ENCODE data around the gene ZNF491. TPM values are rescaled to one million over a fixed set of nuclear protein-coding genes. Genes with fewer than 3 reads are reported as not detected.
"Not testable (repeated sequence)": the region's sequence is repeated elsewhere in the genome, so short reads cannot be mapped to it uniquely, and the experiment has no call there.

ZNF491 gene
- total RNA-seq: 12.9 TPM

- DNase-seq: peak; percentile 88
These were observed at the start of gene ZNF491 for GRCh38 chr19:11798391-11799330. ZNF491 (plus strand) TSS chr19:11798523; CDS start chr19:11805954, 7,431 bp downstream.

- no peak for DNase-seq
These were observed 48.6 kb upstream of the ZNF491 start for GRCh38 chr19:11749751-11750150.

DNA sequence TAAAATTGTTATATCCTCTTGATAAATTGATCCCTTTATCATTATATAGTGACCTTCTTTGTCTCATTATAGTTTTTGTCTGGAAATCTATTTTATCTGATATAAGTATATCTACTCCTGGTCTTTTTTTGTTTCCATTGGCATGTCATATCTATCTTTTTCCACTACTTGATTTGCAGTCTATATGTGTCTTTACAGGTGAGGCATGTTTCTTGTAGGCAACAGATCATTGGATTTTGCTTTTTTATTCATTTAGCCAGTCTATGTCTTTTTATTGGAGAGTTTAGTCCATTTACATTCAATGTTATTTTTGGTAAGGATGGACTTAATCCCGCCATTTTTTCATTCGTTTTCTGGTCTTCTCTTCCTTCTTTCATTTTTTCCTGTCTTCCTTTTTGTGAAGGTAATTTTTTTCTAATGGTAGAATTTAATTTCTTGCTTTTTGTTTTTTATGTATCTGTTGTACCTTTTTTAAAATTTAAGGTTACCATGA is 46.0 kb upstream of the ZNF491 start:
- DNase-seq: no peak

- DNase-seq: no peak
These were observed 43.7 kb upstream of the ZNF491 start for GRCh38 chr19:11754663-11755062.

DNA sequence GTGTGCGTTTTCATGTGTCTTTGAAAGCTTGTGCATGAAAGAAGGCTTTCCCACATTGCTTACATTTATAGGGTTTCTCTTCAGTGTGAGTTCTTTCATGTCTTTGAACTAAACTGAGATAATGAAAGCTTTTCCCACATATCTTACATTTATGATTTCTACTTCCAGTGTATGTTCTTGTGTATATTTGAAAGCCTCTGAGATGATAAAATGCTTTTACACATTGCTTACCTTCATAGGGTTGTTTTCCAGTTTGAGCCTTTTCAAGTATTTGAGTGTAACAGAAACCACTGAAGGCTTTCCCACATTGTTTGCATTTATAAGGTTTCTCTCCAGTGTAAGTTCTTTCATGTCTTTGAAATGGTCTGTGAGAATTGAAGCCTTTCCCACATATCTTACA is 41.4 kb upstream of the ZNF491 start:
- no peak for DNase-seq

GRCh38 chr19:11759805-11760204 is 38.5 kb upstream of the ZNF491 start:
- no peak for DNase-seq

GRCh38 chr19:11763117-11763516 is 35.2 kb upstream of the ZNF491 start:
- DNase-seq: no peak

DNA sequence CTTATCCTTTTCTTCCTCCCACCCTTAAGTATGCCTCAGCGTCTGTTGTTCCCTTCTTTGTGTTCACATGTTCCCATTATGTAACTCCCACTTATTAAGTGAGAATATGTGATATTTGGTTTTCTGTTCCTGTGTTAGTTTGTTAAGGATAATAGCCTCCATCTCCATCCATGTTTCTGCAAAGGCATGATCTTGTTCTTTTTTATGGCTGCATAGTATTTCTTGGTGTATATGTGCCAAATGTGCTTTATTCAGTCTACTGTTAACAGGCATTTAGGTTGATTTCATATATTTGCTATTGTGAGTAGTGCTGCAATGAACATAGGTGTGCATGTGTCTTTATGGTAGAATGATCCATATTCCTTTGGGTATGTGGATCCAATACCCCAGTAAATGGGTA is 34.7 kb upstream of the ZNF491 start:
- no peak for DNase-seq

GRCh38 chr19:11766597-11767591 is 31.4 kb upstream of the ZNF491 start, which contains the start of gene ZNF441:
ZNF441 (plus strand) TSS chr19:11767000; CDS start chr19:11767194, 194 bp downstream.
- DNase-seq: peak; percentile 96

- DNase-seq: no peak
These were observed 30.6 kb upstream of the ZNF491 start for GRCh38 chr19:11767633-11768133.

GRCh38 chr19:11769995-11770394 is 28.3 kb upstream of the ZNF491 start:
- no peak for DNase-seq

GRCh38 chr19:11771520-11771919 is 26.8 kb upstream of the ZNF491 start:
- not testable (repeated sequence) for DNase-seq

- DNase-seq: not testable (repeated sequence)
These were observed 21.7 kb upstream of the ZNF491 start for GRCh38 chr19:11776669-11777068.

GRCh38 chr19:11780431-11781020 is 17.8 kb upstream of the ZNF491 start:
- no peak for DNase-seq

- no peak for DNase-seq
These were observed 16.8 kb upstream of the ZNF491 start for GRCh38 chr19:11781295-11782057.

DNA sequence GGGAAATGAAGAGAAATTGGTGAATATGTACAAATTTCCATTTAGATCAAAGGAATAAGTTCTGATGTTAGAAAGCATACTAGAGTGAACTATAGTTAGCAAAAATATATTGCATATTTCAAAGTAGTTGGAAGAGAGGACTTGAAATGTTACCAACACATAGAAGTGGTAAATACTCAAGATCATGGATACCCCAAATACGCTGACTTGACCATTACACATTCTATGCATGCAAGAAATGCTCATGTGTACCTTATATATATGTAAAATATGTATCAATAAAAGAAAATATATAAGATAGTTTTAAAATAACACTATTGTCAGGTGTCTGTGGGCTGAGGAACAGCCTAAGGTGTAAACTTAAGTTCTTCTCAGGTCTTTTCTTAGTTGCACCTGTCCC is 14.6 kb upstream of the ZNF491 start:
- DNase-seq: no peak

DNA sequence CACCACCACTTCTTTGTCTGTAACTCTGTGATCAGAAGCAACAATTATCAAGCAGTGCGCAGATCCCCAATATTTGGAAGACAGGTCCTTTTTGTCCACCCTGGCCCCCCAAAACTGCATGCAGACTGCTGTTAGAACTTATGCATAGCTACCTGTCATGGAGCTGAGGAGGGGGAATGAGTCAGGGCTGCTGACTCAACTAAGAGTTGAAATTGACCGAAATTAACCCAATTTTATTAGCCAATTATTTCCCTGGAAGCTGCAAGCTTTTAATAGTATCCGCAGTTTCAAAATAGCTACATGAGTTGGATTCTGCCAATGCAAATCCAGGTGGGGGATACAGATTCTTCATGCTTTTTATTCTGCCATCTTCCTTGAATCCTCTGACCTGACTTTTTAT is 14.0 kb upstream of the ZNF491 start:
- no peak for DNase-seq

DNA sequence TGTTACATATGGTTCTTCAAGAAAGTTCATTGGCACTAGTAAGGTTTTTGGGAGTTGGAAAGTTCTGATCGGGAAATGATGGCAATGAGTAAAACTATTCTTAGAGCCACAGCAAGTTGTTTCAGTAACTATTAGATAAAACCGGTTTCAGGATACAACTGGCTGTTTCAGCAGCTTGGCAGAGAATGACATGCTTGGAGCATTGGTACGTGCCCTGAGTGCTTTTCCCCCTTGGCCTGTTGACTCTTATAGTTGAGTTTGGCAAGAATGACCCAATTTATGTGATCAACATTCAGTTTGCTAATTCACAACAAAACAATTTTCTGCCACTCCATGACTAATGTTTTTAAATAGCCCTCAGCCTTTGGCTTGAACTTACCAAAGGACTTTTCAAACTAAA is 10.8 kb upstream of the ZNF491 start:
- no peak for DNase-seq

DNA sequence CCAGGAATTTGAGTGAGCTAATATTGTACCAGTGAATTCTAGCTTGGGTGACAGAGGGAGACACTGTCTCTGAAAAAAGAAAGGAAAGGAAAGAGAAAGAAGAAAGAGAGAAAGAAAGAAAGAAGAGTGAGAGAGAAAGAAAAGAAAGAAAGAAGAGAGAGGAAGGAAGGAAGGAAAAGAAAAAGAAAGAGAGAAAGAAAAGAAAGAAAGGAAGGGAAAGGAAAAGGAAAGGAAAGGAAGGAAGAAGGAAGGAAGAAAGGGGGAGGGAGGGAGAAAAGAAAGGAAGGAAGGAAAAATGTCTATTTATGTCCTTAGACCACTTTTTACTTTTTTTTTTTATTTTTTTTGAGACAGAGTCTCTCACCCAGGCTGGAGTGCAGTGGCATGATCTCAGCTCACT is 5.4 kb upstream of the ZNF491 start:
- DNase-seq: no peak

GRCh38 chr19:11797491-11797890 is 832 bp upstream of the ZNF491 start:
- DNase-seq: peak; percentile 63

Measured in occipital lobe (tissue), 2 donors.